ENCODE results near the gene MTHFSD. TPM values are rescaled to one million over a fixed set of nuclear protein-coding genes. Genes with fewer than 3 reads are reported as not detected.

The MTHFSD gene
- total RNA-seq, 1 donor from 2014 or later = 11.8 TPM

GRCh38 chr16:86584726-86585721 is 30.0 kb upstream of the MTHFSD start:
- FAIRE-seq (no peak), DNase-seq (ENCODE audit: low spot score in 2 of 2) (no peak)

GRCh38 chr16:86584071-86584685 is 29.1 kb upstream of the MTHFSD start:
- DNase-seq (ENCODE audit: low spot score in 2 of 2) (no peak), FAIRE-seq (no peak)

- FAIRE-seq (no peak), DNase-seq (ENCODE audit: low spot score in 2 of 2) (no peak)
Observed at GRCh38 chr16:86581458-86581857, 26.4 kb upstream of the MTHFSD start.

DNA sequence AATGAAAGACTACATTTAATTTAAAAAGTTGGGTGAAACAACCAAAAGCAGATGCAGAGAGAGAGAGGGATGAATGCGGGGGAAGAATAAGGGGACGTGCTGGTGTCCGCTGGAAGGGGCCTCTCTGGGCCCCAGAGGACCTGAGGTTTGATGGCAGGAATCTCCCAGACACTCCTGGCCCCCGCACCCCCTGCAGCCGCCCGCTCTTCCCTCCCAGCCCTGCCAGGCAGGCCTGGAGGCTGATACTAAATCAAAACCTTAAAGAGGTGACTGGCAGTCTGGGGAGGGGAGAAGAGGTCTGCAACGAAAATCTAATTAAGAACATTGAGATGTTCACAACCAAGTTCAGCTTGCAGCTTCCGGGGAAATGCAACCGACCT is 25.7 kb upstream of the MTHFSD start:
- no peak for FAIRE-seq

DNA sequence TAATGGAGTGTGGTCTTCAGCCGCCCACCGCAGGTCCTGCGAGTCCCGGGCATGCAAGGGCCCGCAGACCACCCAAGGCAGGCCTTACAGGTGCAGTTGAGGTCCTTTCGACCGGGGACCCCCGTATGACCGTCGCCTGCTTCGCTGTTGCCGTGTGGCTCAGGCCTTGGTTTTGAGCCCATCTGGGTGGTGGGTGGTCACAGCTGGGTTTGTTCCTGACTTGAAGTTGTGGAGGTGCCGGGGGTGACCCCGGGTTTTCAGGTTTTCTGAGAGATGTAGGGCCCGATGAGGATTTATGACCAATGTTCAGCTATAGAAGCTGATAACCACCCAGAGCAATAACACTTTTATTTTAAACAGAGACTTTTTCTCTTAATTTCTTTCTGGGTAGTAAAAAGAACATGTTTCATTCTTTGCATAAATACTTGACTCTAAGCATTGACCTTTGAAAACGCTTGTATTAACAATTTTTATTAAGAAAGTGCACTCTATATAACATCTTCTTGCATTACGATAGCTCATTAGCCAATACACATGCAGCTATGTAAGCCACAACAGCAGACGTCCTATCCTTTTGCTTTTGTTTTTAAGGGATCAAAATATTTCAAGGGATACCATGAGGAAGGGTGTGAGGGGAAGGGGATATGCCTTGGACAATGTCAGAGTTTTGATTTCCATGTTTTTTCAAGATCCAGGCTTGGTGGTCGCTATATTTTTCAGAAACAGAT is 25.2 kb upstream of the MTHFSD start:
- FAIRE-seq (no peak), DNase-seq (ENCODE audit: low spot score in 2 of 2) (no peak)

More for the DNA sequence above, 25.7 kb upstream of the MTHFSD start:
- no peak for DNase-seq (ENCODE audit: low spot score in 2 of 2)

GRCh38 chr16:86579268-86580062 is 24.4 kb upstream of the MTHFSD start:
- DNase-seq (ENCODE audit: low spot score in 2 of 2) (no peak), FAIRE-seq (no peak)

- DNase-seq (ENCODE audit: low spot score in 2 of 2) (no peak), FAIRE-seq (no peak)
Observed at GRCh38 chr16:86578611-86579267, 23.7 kb upstream of the MTHFSD start.

DNA sequence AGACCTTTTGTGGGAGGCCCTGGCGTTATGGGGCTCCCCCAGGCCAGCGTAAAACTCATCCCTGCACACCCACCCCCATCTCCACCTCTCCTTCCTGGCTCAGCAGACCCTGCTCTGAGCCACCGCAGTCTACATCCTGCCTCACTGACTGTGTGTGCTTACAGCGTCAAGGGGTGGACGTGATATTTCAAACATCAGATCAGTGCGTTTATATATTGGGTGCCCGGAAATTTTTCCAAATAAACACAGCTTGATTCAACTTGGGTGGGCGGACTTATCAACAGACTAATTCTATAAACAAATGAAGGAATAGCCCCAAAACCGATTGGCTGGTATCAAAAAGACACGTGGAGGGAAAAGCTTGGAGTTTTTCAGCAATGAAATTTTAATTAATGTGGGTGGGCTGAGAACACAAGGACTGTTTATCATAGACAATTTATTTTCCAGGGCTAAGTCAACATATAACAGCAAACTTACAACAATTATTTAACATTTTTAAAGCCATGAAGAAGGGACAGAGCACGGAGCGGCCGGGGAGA is 23.1 kb upstream of the MTHFSD start, which contains the start of gene FOXL1:
Gene FOXL1, plus strand, starts transcription at position 489 of the 539 bp plus-strand sequence. CDS start 175 bp downstream, outside the sequence.
- FAIRE-seq = no peak
- DNase-seq (ENCODE audit: low spot score in 2 of 2) = no peak

DNA sequence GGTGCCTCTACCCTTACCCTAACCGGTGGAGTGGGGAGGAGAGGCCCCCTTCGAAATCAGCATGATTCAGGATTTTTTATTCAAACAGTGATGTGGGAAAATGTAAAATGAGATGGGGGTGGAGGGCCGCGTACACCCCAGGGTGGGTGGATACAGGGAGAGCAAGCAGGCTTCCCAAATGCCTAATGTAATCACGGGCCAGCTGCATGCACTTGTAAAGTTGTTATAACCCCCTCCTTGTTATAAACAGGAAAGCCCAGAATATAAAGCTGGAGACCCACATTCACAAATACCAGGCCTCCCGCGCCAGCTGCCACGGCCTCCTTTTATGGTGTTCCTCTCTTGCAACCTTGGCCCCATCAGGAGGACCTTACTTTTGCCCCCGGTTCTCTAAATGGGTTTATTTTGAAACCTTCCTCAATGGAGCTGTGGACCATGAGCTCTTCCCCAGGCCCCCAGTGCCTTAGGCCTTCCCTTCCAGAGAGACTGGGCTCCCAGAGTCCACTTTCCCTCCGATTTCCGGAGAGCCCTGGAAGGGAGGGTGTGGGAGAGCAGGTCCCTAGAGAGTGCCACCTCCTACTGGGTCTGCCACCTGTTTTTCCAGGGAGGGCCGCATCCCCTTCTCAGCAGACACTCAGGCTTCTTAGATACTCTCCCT is 22.4 kb upstream of the MTHFSD start:
- FAIRE-seq (no peak), DNase-seq (ENCODE audit: low spot score in 2 of 2) (no peak)

DNA sequence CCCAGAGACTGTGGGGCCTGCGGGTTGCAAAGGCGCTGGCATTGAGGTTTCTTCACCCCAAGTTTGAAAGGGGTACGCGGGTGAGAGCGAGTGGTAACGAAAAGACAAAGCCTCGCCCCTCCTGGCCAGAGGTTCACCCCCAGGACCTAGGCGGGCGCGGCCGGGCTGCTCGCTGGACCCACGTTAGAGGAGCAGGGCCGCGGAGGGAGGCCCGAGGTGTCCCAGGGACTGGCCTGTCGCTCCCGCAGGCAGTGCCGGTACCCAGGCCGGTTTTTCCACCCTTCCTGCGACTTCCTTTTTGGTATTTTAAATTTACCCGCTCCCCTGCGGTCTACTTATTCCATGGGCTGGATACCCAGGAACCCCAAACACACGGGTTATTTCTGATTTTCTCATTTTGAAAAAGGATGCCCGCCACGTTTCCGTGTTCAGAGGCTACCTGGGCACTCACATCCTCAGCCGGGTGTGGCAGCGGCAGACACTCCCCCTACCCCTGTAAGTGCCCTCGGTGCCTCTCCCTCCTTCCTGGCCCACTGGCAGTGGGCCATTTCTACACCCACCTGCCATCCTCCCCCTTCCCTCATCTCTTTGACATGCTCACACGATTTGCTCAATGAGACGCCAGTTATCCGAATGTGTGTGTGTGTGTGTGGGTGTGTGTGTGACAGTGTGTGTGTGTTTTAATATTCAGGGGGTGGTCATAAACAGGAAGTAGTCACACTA is 21.7 kb upstream of the MTHFSD start:
- FAIRE-seq = no peak

DNA sequence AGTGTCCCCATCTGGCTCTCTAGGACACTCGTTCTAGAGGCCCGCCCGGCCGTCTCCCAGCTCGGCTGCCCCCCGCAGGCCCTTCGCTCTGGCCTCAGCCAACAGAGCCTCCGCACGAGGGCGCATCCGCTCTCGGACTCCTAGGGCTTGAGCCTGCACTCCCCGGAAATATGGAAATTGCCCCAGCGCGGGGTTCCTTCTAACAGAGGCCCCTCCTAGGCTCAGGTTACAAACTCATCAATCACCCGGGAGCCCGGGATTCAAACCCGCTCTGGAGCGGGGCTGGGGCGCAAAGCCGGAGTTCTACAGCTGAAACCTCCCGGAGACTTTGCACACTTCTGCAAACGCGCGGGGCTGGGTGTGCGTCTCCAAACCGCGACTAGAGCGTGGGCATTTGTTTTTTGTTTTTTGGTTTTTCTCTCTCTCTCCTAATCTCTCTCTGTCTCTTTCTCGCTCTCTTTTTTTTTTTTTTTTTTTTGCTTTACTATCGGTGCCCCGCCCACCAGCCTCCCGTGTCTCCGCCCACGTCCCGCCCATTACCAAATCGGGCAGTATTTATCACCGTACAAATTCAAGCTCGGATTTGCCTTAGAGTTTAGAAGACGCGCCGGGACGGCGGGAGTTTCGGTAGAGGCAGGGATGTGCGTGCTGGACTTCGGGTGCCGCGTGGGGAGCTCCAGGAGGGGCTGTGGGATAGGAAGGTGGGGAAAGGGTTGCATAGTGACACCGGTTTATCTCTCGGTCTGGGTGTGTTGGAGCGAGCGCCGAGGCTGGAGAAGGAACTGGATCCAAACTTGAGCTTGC is 20.9 kb upstream of the MTHFSD start:
- DNase-seq (ENCODE audit: low spot score in 2 of 2) (no peak), FAIRE-seq (no peak)

More for the DNA sequence above, 21.7 kb upstream of the MTHFSD start:
- no peak for DNase-seq (ENCODE audit: low spot score in 2 of 2)

- no peak for FAIRE-seq
- DNase-seq (ENCODE audit: low spot score in 2 of 2) = no peak
Observed at GRCh38 chr16:86575095-86575685, 20.2 kb upstream of the MTHFSD start.

- DNase-seq (ENCODE audit: low spot score in 2 of 2) (no peak), FAIRE-seq (no peak)
Observed at GRCh38 chr16:86574646-86575045, 19.6 kb upstream of the MTHFSD start.

DNA sequence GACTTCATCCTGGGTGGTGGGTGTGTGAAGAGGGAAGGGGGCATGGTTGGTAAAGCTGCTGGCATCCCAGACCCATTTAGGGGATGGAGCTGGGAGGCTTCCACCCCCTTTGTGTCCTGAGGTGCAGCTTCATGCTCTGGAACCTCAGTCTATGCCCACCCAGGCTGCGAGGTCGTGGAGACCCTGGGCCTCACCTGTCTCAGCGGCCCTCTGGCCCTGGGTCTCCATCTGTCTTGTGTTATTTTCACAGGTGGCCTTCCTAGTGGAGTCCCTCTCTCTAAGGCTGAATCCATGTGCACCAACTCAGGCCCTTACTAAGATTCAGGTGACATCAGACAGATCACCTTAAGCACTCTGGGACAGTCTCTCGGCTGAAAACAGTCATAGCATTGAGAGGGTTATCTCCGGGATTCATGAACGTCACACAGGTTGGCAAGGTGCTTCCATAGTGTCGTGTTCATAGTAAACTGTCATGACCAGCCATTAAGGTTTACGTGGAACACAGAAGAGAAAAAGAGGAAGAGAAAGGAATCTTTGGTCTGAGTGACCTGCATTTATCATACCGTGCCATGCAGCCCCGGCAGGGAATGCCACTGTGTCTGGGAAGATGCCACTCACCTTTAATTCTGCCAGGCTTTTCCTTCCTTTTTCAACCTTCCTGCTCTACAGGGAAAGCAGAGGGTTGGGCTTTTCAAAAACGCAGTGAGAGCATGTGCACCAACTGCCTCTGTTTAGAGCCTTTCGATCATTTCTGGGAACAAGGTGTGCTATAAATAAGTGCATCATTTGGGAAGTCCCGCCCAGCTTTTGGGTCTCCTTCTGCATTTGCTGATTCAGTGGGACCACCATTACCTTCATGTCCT is 18.8 kb upstream of the MTHFSD start:
- FAIRE-seq = no peak
- no peak for DNase-seq (ENCODE audit: low spot score in 2 of 2)

DNA sequence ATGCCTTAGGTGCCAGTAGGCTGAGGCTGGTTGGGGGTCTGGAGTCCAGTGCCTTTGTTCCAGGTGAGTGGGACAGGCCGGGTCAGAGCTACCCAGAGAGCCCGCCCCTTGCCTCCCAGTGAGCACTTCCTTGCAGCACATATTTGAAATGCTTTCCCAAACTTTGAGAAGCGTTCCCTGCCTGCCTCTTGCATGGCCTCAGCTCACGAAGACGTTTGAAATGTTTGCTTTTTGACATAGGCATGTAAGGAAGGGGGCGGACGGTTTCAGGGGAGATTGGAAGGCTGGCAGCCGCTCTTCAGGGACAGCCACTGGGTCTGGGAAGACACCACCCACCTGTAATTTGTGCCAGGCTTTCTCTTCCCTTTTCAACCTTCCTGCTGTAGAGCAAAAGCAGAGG is 18.2 kb upstream of the MTHFSD start:
- DNase-seq (ENCODE audit: low spot score in 2 of 2) (no peak), FAIRE-seq (no peak)

- DNase-seq (ENCODE audit: low spot score in 2 of 2) (no peak), FAIRE-seq (no peak)
Observed at GRCh38 chr16:86572606-86573005, 17.6 kb upstream of the MTHFSD start.

Measured in frontal cortex (tissue), 4 donors.